Caco-2 (cell line): ENCODE measurements around the gene HLCS. TPM values are rescaled to one million over a fixed set of nuclear protein-coding genes. Genes with fewer than 3 reads are reported as not detected.

ENCODE experiments used
- BruUV-seq: library from RNA; stranded (reverse); fragments of 400-500 nt; replicated peaks from 2 replicates; lab custom pipeline; 2021; lab: Mats Ljungman, UMichigan
- CTCF ChIA-PET: fragments of 300-600 bp; sonication (Branson Sonifier 250); formaldehyde crosslinking; loops from one replicate; lab custom pipeline; 2022; ENCODE audit warnings: antibody characterized with exemption; lab: Charles Lee
- POLR2A ChIA-PET: fragments of 300-600 bp; sonication (Branson Sonifier 250); formaldehyde crosslinking; loops from one replicate; lab custom pipeline; 2022; ENCODE audit warnings: antibody characterized with exemption; lab: Charles Lee
- DNase-seq, 2 experiments: peaks; one replicate each; pipeline versions ENCODE4 v3.0.0 to v3.0.0-alpha.2; 2020 to 2022
- H3K27me3 ChIP-seq: replicated peaks from 2 replicates; pipeline ENCODE4 v1.6.0; 2011; ENCODE audit warnings: low read length; ENCODE audit not compliant: control insufficient read depth, insufficient read depth
- H3K36me3 ChIP-seq: 2 replicates; pipeline ENCODE4 v1.5.1; 2011; ENCODE audit warnings: low read length; ENCODE audit not compliant: control insufficient read depth, insufficient read depth
- H3K4me1 ChIP-seq: fragments of 250-450 bp; sonication (Bioruptor Pico); 2 replicates; pipeline ENCODE4 v1.5.1; 2020; ENCODE audit warnings: mild to moderate bottlenecking
- H3K4me3 ChIP-seq: 2 replicates; pipeline ENCODE4 v1.5.1; 2011; ENCODE audit warnings: low read depth, mild to moderate bottlenecking, control low read depth, low read length
- H3K9me3 ChIP-seq: fragments of 250-450 bp; sonication (Bioruptor Pico); 2 replicates; pipeline ENCODE4 v1.5.1; 2020; ENCODE audit warnings: mild to moderate bottlenecking, moderate library complexity
- H3K27ac Mint-ChIP-seq: one replicate; pipeline ENCODE4 v1.8.0; 2022; ENCODE audit warnings: mixed read lengths; ENCODE audit not compliant: unreplicated experiment
- H3K27me3 Mint-ChIP-seq: one replicate; pipeline ENCODE4 v1.8.0; 2022; ENCODE audit warnings: mixed read lengths; ENCODE audit not compliant: insufficient read depth, unreplicated experiment
- H3K36me3 Mint-ChIP-seq: one replicate; pipeline ENCODE4 v1.8.0; 2022; ENCODE audit warnings: mild to moderate bottlenecking, mixed read lengths; ENCODE audit not compliant: insufficient read depth, unreplicated experiment
- H3K4me1 Mint-ChIP-seq: one replicate; pipeline ENCODE4 v1.8.0; 2022; ENCODE audit warnings: low read depth, mixed read lengths; ENCODE audit not compliant: unreplicated experiment
- H3K4me3 Mint-ChIP-seq: one replicate; pipeline ENCODE4 v1.8.0; 2022; ENCODE audit warnings: mild to moderate bottlenecking, moderate library complexity, mixed read lengths; ENCODE audit not compliant: unreplicated experiment
- H3K9me3 Mint-ChIP-seq: one replicate; pipeline ENCODE4 v1.8.0; 2022; ENCODE audit warnings: mixed read lengths; ENCODE audit not compliant: unreplicated experiment
- CTCF ChIP-seq, 2 experiments: fragments of 200-600 bp in 1 of 2; IDR thresholded peaks; 1 replicate in 1 of 2; 2 replicates in 1 of 2; pipeline versions ENCODE4 v1.5.1 to v1.8.0; 2011 to 2022; ENCODE audit warnings: antibody characterized with exemption in 1 of 2, control low read depth in 1 of 2, inconsistent platforms in 1 of 2, low read depth in 1 of 2, low read length in 1 of 2, mild to moderate bottlenecking in 1 of 2, moderate library complexity in 1 of 2; ENCODE audit not compliant: insufficient read depth in 1 of 2, severe bottlenecking in 1 of 2, unreplicated experiment in 1 of 2
- intact Hi-C: fragments of 100-400 bp; cut with micrococcal nuclease; formaldehyde crosslinking; loops from one replicate; pipeline ENCODE4 v1.10.0; 2022; ENCODE audit not compliant: unreplicated experiment
- total RNA-seq: library from RNA; stranded (reverse); gene quantifications from 2 replicates; pipeline ENCODE4 v1.2.3, GENCODE V29; 2022

The HLCS gene
- total RNA-seq, 1 experiment from 2014 or later: 26.2 TPM

DNA sequence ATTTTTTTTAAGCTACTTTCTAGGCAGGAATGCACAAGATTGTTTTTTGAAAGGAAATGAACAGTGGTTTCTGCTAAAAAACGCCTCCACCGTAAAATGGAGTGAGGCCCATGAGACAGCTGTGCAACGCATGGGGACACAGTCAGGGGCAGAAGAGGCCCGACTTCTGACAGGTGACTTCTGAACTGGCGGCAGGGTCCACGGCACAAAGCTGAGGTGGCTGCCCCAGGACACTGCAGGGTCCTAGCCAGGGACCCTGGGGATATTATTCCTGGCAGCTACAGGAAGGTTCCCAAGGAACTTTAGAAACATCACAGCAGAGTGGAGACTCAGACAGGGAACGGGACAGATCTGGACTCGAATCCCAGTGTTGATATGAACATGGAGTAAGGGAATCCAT is 192.5 kb downstream of the HLCS start:
- BruUV-seq: no TSS peak
- no peak for TF ChIP-seq CTCF (IDR thresholded peaks at IDR 0.05; ENCODE audit: insufficient read depth in 1 of 2, low read depth in 1 of 2, low read length in 1 of 2, severe bottlenecking in 1 of 2, unreplicated experiment in 1 of 2)
- H3K27ac Mint-ChIP-seq: no peak overlapping the region
- H3K27me3 Mint-ChIP-seq: no peaks in the 10 kb centered on the region
- no peak overlapping the region for H3K4me3 Mint-ChIP-seq
- POLR2A ChIA-PET: no interaction called here
- CTCF ChIA-PET: no interaction called here
- no peaks in the 10 kb centered on the region for H3K36me3 ChIP-seq
- H3K4me1 Mint-ChIP-seq: no peaks in the 10 kb centered on the region
- H3K36me3 Mint-ChIP-seq: no peaks in the 10 kb centered on the region
- H3K27me3 ChIP-seq: no peaks in the 10 kb centered on the region
- no peaks in the 10 kb centered on the region for H3K9me3 Mint-ChIP-seq
- H3K4me1 ChIP-seq: no peaks in the 10 kb centered on the region
- no peaks in the 10 kb centered on the region for H3K9me3 ChIP-seq
- no peak for DNase-seq
- intact Hi-C loops: no loop called here
- no peak overlapping the region for H3K4me3 ChIP-seq

DNA sequence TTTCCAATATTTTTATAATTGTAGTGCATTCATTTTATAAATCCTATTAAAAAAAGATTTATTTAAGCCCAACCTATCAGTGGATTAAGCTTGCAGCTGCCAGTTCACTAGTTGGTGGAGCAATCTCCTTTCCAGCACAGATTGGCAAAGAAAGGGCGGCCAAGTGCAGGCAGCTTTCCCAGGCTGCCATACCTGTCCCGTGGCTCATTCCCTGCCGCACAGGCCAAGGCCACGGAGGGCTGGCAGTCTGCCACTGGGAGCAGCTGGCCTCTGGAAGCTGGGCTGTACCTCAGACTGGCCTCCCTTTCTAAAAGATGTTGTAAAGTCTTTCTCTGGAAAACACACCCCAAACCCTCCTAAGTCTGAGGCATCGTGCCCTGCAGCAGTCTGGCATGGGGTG is 193.4 kb downstream of the HLCS start:
- POLR2A ChIA-PET: no interaction called here
- no peak overlapping the region for H3K27ac Mint-ChIP-seq

DNA sequence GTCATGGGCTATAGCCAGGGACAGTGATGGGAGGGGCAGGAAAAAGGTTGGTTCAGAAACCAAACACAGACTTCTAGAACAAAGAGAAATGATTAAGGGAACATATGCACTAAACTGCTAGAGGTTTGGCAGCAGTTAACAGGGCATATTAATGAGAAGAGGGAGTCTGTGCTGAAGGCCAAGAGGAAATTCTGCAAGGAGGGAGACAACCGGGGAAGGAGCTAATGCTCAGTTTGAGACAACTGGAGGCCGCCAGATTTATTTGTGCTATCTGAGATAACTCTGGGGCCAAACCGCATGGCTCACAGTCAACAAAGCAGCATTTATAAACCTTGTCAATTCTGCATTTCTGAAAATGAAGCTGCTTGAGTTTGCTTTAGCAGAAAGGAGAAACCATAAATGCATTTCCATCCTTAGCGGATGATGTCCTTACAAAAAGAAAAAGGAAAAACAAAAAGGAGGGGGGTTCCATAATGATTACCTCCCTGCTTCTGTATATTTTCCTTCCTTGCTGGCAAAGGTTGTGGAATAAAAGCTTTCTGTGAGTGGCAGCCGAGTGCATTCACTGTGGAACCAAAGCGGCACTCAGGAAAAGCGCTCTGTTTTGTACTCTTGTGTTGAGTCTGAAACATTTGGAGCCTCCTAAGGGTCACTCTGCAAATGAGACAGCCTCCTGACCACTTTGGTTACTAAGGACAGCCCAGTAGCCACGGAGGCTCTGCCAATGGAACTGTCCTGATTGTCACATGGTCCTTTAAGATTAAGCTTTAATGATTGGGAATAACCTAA is 197.2 kb downstream of the HLCS start:
- no peak overlapping the region for H3K4me3 Mint-ChIP-seq
- no peak overlapping the region for H3K27ac Mint-ChIP-seq
- no peaks in the 10 kb centered on the region for H3K36me3 ChIP-seq
- no peak for TF ChIP-seq CTCF (IDR thresholded peaks at IDR 0.05; ENCODE audit: insufficient read depth in 1 of 2, low read depth in 1 of 2, low read length in 1 of 2, severe bottlenecking in 1 of 2, unreplicated experiment in 1 of 2)
- DNase-seq: no peak
- no peaks in the 10 kb centered on the region for H3K9me3 Mint-ChIP-seq
- ChIA-PET POLR2A (no interaction called here), CTCF (interaction anchor here (1.2 kb wide), 1 partner anchor 139 kb away, joined by 3 read pairs; no protein-coding TSS in a partner anchor)
- intact Hi-C loops: no loop called here
- H3K27me3 Mint-ChIP-seq: no peaks in the 10 kb centered on the region
- no peaks in the 10 kb centered on the region for H3K36me3 Mint-ChIP-seq
- H3K4me1 Mint-ChIP-seq: peaks cover 6% of the 10 kb centered on the region
- no peak overlapping the region for H3K4me3 ChIP-seq
- no TSS peak for BruUV-seq
- H3K27me3 ChIP-seq: no peaks in the 10 kb centered on the region
- H3K4me1 ChIP-seq: no peaks in the 10 kb centered on the region
- H3K9me3 ChIP-seq: no peaks in the 10 kb centered on the region

More for the DNA sequence above, 193.4 kb downstream of the HLCS start:
- no peaks in the 10 kb centered on the region for H3K36me3 ChIP-seq
- no TSS peak for BruUV-seq
- Mint-ChIP-seq H3K9me3 (no peaks in the 10 kb centered on the region), H3K4me1 (no peaks in the 10 kb centered on the region), H3K36me3 (no peaks in the 10 kb centered on the region), H3K27me3 (no peaks in the 10 kb centered on the region), H3K4me3 (no peak overlapping the region)
- no peaks in the 10 kb centered on the region for H3K9me3 ChIP-seq
- no peak for DNase-seq
- H3K4me3 ChIP-seq: no peak overlapping the region
- H3K27me3 ChIP-seq: no peaks in the 10 kb centered on the region
- intact Hi-C loops: no loop called here
- CTCF ChIA-PET: no interaction called here
- no peak for TF ChIP-seq CTCF (IDR thresholded peaks at IDR 0.05; ENCODE audit: insufficient read depth in 1 of 2, low read depth in 1 of 2, low read length in 1 of 2, severe bottlenecking in 1 of 2, unreplicated experiment in 1 of 2)
- no peaks in the 10 kb centered on the region for H3K4me1 ChIP-seq
